Parathyroid adenoma (tissue), 2 donors: ENCODE measurements around the gene CADM1.

Experiments
- H2AFZ ChIP-seq: fragments of 300-600 bp; sonication (generic); one replicate; pipeline ENCODE4 v1.7.0; 2017; ENCODE audit warnings: antibody characterized with exemption, mild to moderate bottlenecking
- H3K27ac ChIP-seq: fragments of 300-600 bp; sonication (generic); one replicate; pipeline ENCODE4 v1.7.0; 2017
- H3K27me3 ChIP-seq: fragments of 300-600 bp; sonication (generic); one replicate; pipeline ENCODE4 v1.7.0; 2017; ENCODE audit warnings: low read length; ENCODE audit not compliant: control insufficient read depth, insufficient read depth
- H3K36me3 ChIP-seq: fragments of 300-600 bp; sonication (generic); one replicate; pipeline ENCODE4 v1.7.0; 2017; ENCODE audit warnings: low read length; ENCODE audit not compliant: control insufficient read depth, insufficient read depth
- H3K4me1 ChIP-seq: fragments of 300-600 bp; sonication (generic); one replicate; pipeline ENCODE4 v1.7.0; 2017; ENCODE audit warnings: control low read depth
- H3K4me2 ChIP-seq: fragments of 300-600 bp; sonication (generic); one replicate; pipeline ENCODE4 v1.7.0; 2017; ENCODE audit warnings: low read length
- H3K4me3 ChIP-seq: fragments of 300-600 bp; sonication (generic); one replicate; pipeline ENCODE4 v1.7.0; 2017; ENCODE audit warnings: low read depth, low read length
- H3K79me2 ChIP-seq: fragments of 300-600 bp; sonication (generic); one replicate; pipeline ENCODE4 v1.7.0; 2017; ENCODE audit warnings: control low read depth
- H3K9ac ChIP-seq: fragments of 300-600 bp; sonication (generic); one replicate; pipeline ENCODE4 v1.7.0; 2017; ENCODE audit warnings: mild to moderate bottlenecking
- H3K9me3 ChIP-seq: fragments of 300-600 bp; sonication (generic); one replicate; pipeline ENCODE4 v1.7.0; 2017; ENCODE audit warnings: low read length; ENCODE audit not compliant: control insufficient read depth
- TF ChIP-seq, protein P1 (sequence below): fragments of 300-600 bp; sonication (generic); IDR thresholded peaks from one replicate; pipeline ENCODE4 v1.7.0; 2017; ENCODE audit warnings: antibody characterized with exemption, mild to moderate bottlenecking
- donor health status: primary hyperparathyroidism.

The CADM1 gene

DNA sequence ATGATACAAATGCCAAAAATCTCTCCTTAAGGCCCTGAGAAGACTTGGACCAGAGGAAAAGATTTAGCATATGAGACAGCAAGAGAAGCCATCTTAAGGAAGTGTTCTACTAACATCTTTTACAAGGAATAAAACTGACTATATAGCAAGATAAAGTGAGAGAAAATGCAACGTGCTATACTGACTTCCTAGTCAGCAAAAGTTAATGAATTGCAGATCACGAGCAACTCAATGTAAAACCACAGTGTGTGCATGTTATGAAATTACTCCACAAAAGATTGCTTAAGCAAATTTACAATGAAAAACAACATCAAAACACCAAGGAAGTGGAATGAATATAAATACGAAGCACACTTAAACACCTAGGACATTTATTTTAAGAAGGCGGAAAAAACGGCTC lies 187.5 kb downstream of the CADM1 start:
- no peak overlapping the region for H3K4me2 ChIP-seq
- H3K36me3 ChIP-seq = no peaks in the 10 kb centered on the region
- H3K79me2 ChIP-seq = no peaks in the 10 kb centered on the region
- no peak overlapping the region for H3K4me3 ChIP-seq
- no peaks in the 10 kb centered on the region for H3K9me3 ChIP-seq
- no peaks in the 10 kb centered on the region for H3K27me3 ChIP-seq
- H2AFZ ChIP-seq = no peak overlapping the region
- H3K27ac ChIP-seq = no peak overlapping the region
- no peak overlapping the region for H3K9ac ChIP-seq
- TF ChIP-seq, protein P1, sequence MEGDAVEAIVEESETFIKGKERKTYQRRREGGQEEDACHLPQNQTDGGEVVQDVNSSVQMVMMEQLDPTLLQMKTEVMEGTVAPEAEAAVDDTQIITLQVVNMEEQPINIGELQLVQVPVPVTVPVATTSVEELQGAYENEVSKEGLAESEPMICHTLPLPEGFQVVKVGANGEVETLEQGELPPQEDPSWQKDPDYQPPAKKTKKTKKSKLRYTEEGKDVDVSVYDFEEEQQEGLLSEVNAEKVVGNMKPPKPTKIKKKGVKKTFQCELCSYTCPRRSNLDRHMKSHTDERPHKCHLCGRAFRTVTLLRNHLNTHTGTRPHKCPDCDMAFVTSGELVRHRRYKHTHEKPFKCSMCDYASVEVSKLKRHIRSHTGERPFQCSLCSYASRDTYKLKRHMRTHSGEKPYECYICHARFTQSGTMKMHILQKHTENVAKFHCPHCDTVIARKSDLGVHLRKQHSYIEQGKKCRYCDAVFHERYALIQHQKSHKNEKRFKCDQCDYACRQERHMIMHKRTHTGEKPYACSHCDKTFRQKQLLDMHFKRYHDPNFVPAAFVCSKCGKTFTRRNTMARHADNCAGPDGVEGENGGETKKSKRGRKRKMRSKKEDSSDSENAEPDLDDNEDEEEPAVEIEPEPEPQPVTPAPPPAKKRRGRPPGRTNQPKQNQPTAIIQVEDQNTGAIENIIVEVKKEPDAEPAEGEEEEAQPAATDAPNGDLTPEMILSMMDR = no peak
- H3K4me1 ChIP-seq = no peaks in the 10 kb centered on the region

- TF ChIP-seq, protein P1 = no peak
These were observed 189.8 kb downstream of the CADM1 start for GRCh38 chr11:115314330-115314920.

DNA sequence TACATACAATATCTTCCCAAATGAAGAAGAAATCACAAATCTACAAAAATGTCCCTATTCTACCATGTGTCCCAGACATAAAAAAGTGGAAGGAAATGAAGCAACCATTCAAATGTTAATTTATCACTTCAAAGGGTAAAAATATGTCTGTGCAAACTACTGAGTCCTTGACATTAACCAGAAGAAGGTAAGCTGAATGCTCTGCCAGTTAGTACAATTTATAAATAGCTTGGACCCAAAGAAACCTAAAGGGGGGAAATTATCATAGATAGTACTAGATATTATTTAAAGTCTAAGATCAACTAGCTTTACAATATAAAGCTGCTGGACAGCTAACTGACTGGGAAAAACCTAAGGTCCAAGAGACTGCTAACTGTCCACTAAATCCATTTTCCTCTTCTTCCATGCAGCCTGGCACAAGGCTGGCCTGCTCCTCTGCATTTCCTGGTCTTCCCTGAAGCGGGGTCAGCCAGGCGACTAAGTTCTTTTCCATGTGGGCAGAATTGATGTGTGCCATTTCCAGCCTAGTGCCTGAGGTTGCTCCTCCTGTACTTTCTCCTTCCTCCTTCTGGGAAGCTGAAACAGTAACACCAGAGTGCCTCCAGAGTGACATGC lies 190.9 kb downstream of the CADM1 start:
- H3K4me2 ChIP-seq = no peak overlapping the region
- no peak overlapping the region for H3K9ac ChIP-seq
- H3K27me3 ChIP-seq = no peaks in the 10 kb centered on the region
- H3K4me1 ChIP-seq = no peaks in the 10 kb centered on the region
- TF ChIP-seq, protein P1 = no peak
- H3K79me2 ChIP-seq = no peaks in the 10 kb centered on the region
- H3K9me3 ChIP-seq = no peaks in the 10 kb centered on the region
- H3K36me3 ChIP-seq = no peaks in the 10 kb centered on the region
- no peak overlapping the region for H3K27ac ChIP-seq
- H2AFZ ChIP-seq = no peak overlapping the region
- no peak overlapping the region for H3K4me3 ChIP-seq

More at GRCh38 chr11:115314330-115314920, 189.8 kb downstream of the CADM1 start:
- Histone ChIP-seq H3K9ac (no peak overlapping the region), H3K36me3 (no peaks in the 10 kb centered on the region), H3K79me2 (no peaks in the 10 kb centered on the region), H2AFZ (no peak overlapping the region), H3K4me3 (no peak overlapping the region), H3K27ac (no peak overlapping the region), H3K9me3 (no peaks in the 10 kb centered on the region), H3K27me3 (no peaks in the 10 kb centered on the region), H3K4me1 (no peaks in the 10 kb centered on the region), H3K4me2 (no peak overlapping the region)

- Histone ChIP-seq H3K4me1 (no peaks in the 10 kb centered on the region), H3K27ac (no peak overlapping the region), H3K9me3 (no peaks in the 10 kb centered on the region), H3K36me3 (no peaks in the 10 kb centered on the region), H3K9ac (no peak overlapping the region), H2AFZ (no peak overlapping the region), H3K79me2 (no peaks in the 10 kb centered on the region), H3K4me2 (no peak overlapping the region), H3K27me3 (no peaks in the 10 kb centered on the region), H3K4me3 (no peak overlapping the region)
- TF ChIP-seq, protein P1 = no peak
These were observed 192.3 kb downstream of the CADM1 start for GRCh38 chr11:115311949-115312348.

GRCh38 chr11:115306689-115307088 lies 197.5 kb downstream of the CADM1 start:
- Histone ChIP-seq H3K79me2 (no peaks in the 10 kb centered on the region), H3K4me2 (no peak overlapping the region), H3K27me3 (no peaks in the 10 kb centered on the region), H2AFZ (no peak overlapping the region), H3K36me3 (no peaks in the 10 kb centered on the region), H3K4me3 (no peak overlapping the region), H3K27ac (no peak overlapping the region), H3K4me1 (no peaks in the 10 kb centered on the region), H3K9ac (no peak overlapping the region), H3K9me3 (no peaks in the 10 kb centered on the region)
- TF ChIP-seq, protein P1 = no peak
